Aorta (tissue), 5 donors: ENCODE measurements around the gene ANKMY1. TPM values are rescaled to one million over a fixed set of nuclear protein-coding genes. Genes with fewer than 3 reads are reported as not detected.

Experiments
- ATAC-seq: fragments of 200-7000 bp; cut with Tn5 transposase; one replicate; pipeline ENCODE4 v1.9.1; 2022; ENCODE audit warnings: moderate library complexity; ENCODE audit not compliant: low FRiP score
- DNase-seq, 2 donors: peaks; one replicate each; pipeline ENCODE4 v3.0.0-alpha.2; 2020
- H3K27ac ChIP-seq, 2 donors: one replicate each; pipeline ENCODE4 v1.5.1; 2013; ENCODE audit warnings: low read length in 2 of 2, mild to moderate bottlenecking in 2 of 2, moderate library complexity in 2 of 2, control low read depth in 1 of 2, inconsistent platforms in 1 of 2, low read depth in 1 of 2
- H3K27me3 ChIP-seq, 2 donors: one replicate each; pipeline ENCODE4 v1.6.1; 2013; ENCODE audit warnings: control low read depth in 1 of 2, low read length in 1 of 2, mild to moderate bottlenecking in 1 of 2, moderate library complexity in 1 of 2; ENCODE audit not compliant: insufficient read depth in 2 of 2, control insufficient read depth in 1 of 2
- H3K36me3 ChIP-seq, 2 donors: one replicate each; pipeline ENCODE4 v1.6.1; 2013; ENCODE audit warnings: control low read depth in 1 of 2, low read length in 1 of 2, mild to moderate bottlenecking in 1 of 2; ENCODE audit not compliant: insufficient read depth in 2 of 2, control insufficient read depth in 1 of 2
- H3K4me1 ChIP-seq, 2 donors: one replicate each; pipeline ENCODE4 v1.6.1; 2013; ENCODE audit warnings: low read length in 2 of 2, control low read depth in 1 of 2, mild to moderate bottlenecking in 1 of 2, moderate library complexity in 1 of 2; ENCODE audit not compliant: insufficient read depth in 2 of 2, control insufficient read depth in 1 of 2
- H3K4me3 ChIP-seq, 2 donors: one replicate each; pipeline ENCODE4 v1.5.1; 2013; ENCODE audit warnings: low read length in 2 of 2, control low read depth in 1 of 2, mild to moderate bottlenecking in 1 of 2
- H3K9me3 ChIP-seq: one replicate; pipeline ENCODE4 v1.6.1; 2013; ENCODE audit warnings: mild to moderate bottlenecking, low read length; ENCODE audit not compliant: control insufficient read depth
- WGBS, 2 donors: extraction: QIAGEN DNeasy Blood & Tissue Kit; methylation state at CpG; one replicate each; pipeline ENCODE4 v1.1.7; 2013; 5-methylcytosine and 5-hydroxymethylcytosine counted together
- intact Hi-C, 2 donors: fragments of 100-400 bp; cut with DNase I; formaldehyde crosslinking; loops; one replicate each; pipeline versions ENCODE4 v1.14.2 to v1.15.0; 2022
- polyA plus RNA-seq, 2 donors: library from polyadenylated mRNA; stranded (reverse); fragments of 200-250 nt; gene quantifications; one replicate each; pipeline ENCODE4 v1.2.3, GENCODE V29; 2013
- total RNA-seq, 2 donors: library from RNA; stranded (reverse); fragmentation: NEBNext Ultra II Directional; extraction: Animal tissue kit (Norgen Biotek cat#: 25700); gene quantifications; one replicate each; pipeline ENCODE4 v1.2.1, GENCODE V29; 2021
- donor health status: healthy with polysubstance abuse.
- donor health status: Bipolar disorder and iron deficiency.
- donor health status: DM: no; HTN: no; CAD: no.
- donor health status: DM: no; HTN: no; CAD: no.
- donor health status: DM: yes; HTN: yes; CAD: no.

The ANKMY1 gene
- total and polyA plus RNA-seq, 4 donors = 6.2 to 22.0 (median 8.5) TPM

GRCh38 chr2:240596491-240596931, 38.7 kb upstream of the ANKMY1 start:
- peak; percentile 56 for ATAC-seq
- intact Hi-C loops = no loop called here
- Histone ChIP-seq H3K4me3 (no peak overlapping the region), H3K27ac (no peak overlapping the region), H3K27me3 (no peaks in the 10 kb centered on the region), H3K9me3 (no peaks in the 10 kb centered on the region), H3K4me1 (no peaks in the 10 kb centered on the region), H3K36me3 (no peaks in the 10 kb centered on the region)
- WGBS, 2 donors = 2 to 12% methylated on average over 19 to 23 of the region's 23 CpGs
- DNase-seq = peak; percentile 79 to 90

- Histone ChIP-seq H3K4me1 (no peaks in the 10 kb centered on the region), H3K4me3 (no peak overlapping the region), H3K36me3 (no peaks in the 10 kb centered on the region), H3K27ac (no peak overlapping the region), H3K27me3 (no peaks in the 10 kb centered on the region), H3K9me3 (no peaks in the 10 kb centered on the region)
- ATAC-seq (no peak), DNase-seq (peak in 1 of 2 donors; percentile 51)
- WGBS, 2 donors = 35 to 43% methylated on average over 16 to 17 of the region's 17 CpGs
- intact Hi-C loops = no loop called here
Measured at GRCh38 chr2:240596080-240596460, 38.3 kb upstream of the ANKMY1 start.

GRCh38 chr2:240595381-240596079, 37.7 kb upstream of the ANKMY1 start:
- no peak for ATAC-seq
- no peak overlapping the region for H3K27ac ChIP-seq

GRCh38 chr2:240594511-240595380, 37.0 kb upstream of the ANKMY1 start:
- no peaks in the 10 kb centered on the region for H3K4me1 ChIP-seq
- H3K27me3 ChIP-seq = no peaks in the 10 kb centered on the region
- H3K27ac ChIP-seq = no peak overlapping the region
- 82 to 83% methylated on average over 34 of the region's 34 CpGs for WGBS, 2 donors
- ATAC-seq = no peak
- peak; percentile 35 to 59 for DNase-seq
- intact Hi-C loops = no loop called here
- no peak overlapping the region for H3K4me3 ChIP-seq
- H3K36me3 ChIP-seq = no peaks in the 10 kb centered on the region
- H3K9me3 ChIP-seq = no peaks in the 10 kb centered on the region

More at GRCh38 chr2:240595381-240596079, 37.7 kb upstream of the ANKMY1 start:
- Histone ChIP-seq H3K27me3 (no peaks in the 10 kb centered on the region), H3K36me3 (no peaks in the 10 kb centered on the region), H3K9me3 (no peaks in the 10 kb centered on the region), H3K4me3 (no peak overlapping the region), H3K4me1 (no peaks in the 10 kb centered on the region)
- WGBS, 2 donors = 41 to 45% methylated on average over 18 of the region's 18 CpGs
- peak; percentile 46 to 66 for DNase-seq
- intact Hi-C loops = no loop called here

- DNase-seq (peak; percentile 41 to 69), ATAC-seq (no peak)
- no peaks in the 10 kb centered on the region for H3K9me3 ChIP-seq
- WGBS, 2 donors = 54 to 65% methylated on average over 18 to 19 of the region's 19 CpGs
- H3K27ac ChIP-seq = no peak overlapping the region
- intact Hi-C loops = no loop called here
- H3K4me3 ChIP-seq = no peak overlapping the region
- no peaks in the 10 kb centered on the region for H3K36me3 ChIP-seq
- no peaks in the 10 kb centered on the region for H3K4me1 ChIP-seq
- no peaks in the 10 kb centered on the region for H3K27me3 ChIP-seq
Measured at GRCh38 chr2:240593703-240594451, 36.1 kb upstream of the ANKMY1 start.

GRCh38 chr2:240593026-240593702, 35.4 kb upstream of the ANKMY1 start:
- H3K27ac ChIP-seq = no peak overlapping the region
- H3K4me3 ChIP-seq = no peak overlapping the region
- WGBS, 2 donors = 80% methylated on average over 20 of the region's 20 CpGs
- H3K27me3 ChIP-seq = no peaks in the 10 kb centered on the region
- H3K36me3 ChIP-seq = no peaks in the 10 kb centered on the region
- intact Hi-C loops = no loop called here
- H3K4me1 ChIP-seq = no peaks in the 10 kb centered on the region
- DNase-seq = peak; percentile 22 to 62
- ATAC-seq = no peak
- no peaks in the 10 kb centered on the region for H3K9me3 ChIP-seq

- Histone ChIP-seq H3K36me3 (no peaks in the 10 kb centered on the region), H3K4me3 (no peak overlapping the region), H3K9me3 (no peaks in the 10 kb centered on the region), H3K4me1 (no peaks in the 10 kb centered on the region), H3K27me3 (no peaks in the 10 kb centered on the region), H3K27ac (no peak overlapping the region)
- intact Hi-C loops = no loop called here
- no peak for ATAC-seq
- WGBS, 2 donors = 92 to 94% methylated on average over 13 of the region's 13 CpGs
- peak; percentile 26 to 64 for DNase-seq
Measured at GRCh38 chr2:240591784-240592183, 34.0 kb upstream of the ANKMY1 start.

- intact Hi-C loops = no loop called here
- DNase-seq (no peak), ATAC-seq (no peak)
- H3K4me1 ChIP-seq = no peaks in the 10 kb centered on the region
- no peak overlapping the region for H3K4me3 ChIP-seq
- no peak overlapping the region for H3K27ac ChIP-seq
- no peaks in the 10 kb centered on the region for H3K36me3 ChIP-seq
- 61 to 62% methylated on average over 6 of the region's 6 CpGs for WGBS, 2 donors
- no peaks in the 10 kb centered on the region for H3K27me3 ChIP-seq
- no peaks in the 10 kb centered on the region for H3K9me3 ChIP-seq
Measured at GRCh38 chr2:240591226-240591625, 33.4 kb upstream of the ANKMY1 start.
